T-helper 17 cell (primary cell): ENCODE measurements around the gene CALR3. TPM values are rescaled to one million over a fixed set of nuclear protein-coding genes. Genes with fewer than 3 reads are reported as not detected.
A peak's percentile ranks its signal among the peaks of the same experiment; 100 is the strongest.
"Not testable (repeated sequence)": the region's sequence is repeated elsewhere in the genome, so short reads cannot be mapped to it uniquely, and the experiment has no call there.

ENCODE experiments used
- ATAC-seq: fragments of 150-1000 bp; cut with Tn5 transposase; 2 replicates; pipeline ENCODE4 v1.10.0; 2021; ENCODE audit warnings: mild to moderate bottlenecking, moderate library complexity
- DNase-seq, 3 donors: peaks; one replicate each; pipeline versions ENCODE4 v3.0.0 to v3.0.0-alpha.2; 2020 to 2021
- H3K9me3 ChIP-seq: one replicate; pipeline ENCODE4 v1.7.0; 2013; ENCODE audit warnings: low read length, mild to moderate bottlenecking; ENCODE audit not compliant: control insufficient read depth, poor library complexity, severe bottlenecking
- H3K27ac Mint-ChIP-seq: one replicate; pipeline ENCODE4 v1.8.0; 2022; ENCODE audit warnings: mild to moderate bottlenecking, moderate library complexity, mixed read lengths
- H3K27me3 Mint-ChIP-seq: one replicate; pipeline ENCODE4 v1.8.0; 2022; ENCODE audit warnings: mixed read lengths
- H3K36me3 Mint-ChIP-seq: one replicate; pipeline ENCODE4 v1.8.0; 2022; ENCODE audit warnings: low read depth, mixed read lengths
- H3K4me1 Mint-ChIP-seq: one replicate; pipeline ENCODE4 v1.8.0; 2022; ENCODE audit warnings: mild to moderate bottlenecking, mixed read lengths
- H3K4me3 Mint-ChIP-seq: one replicate; pipeline ENCODE4 v1.8.0; 2022; ENCODE audit warnings: mild to moderate bottlenecking, moderate library complexity, mixed read lengths
- total RNA-seq, 4 donors: library from RNA in 2 of 4; stranded (reverse) in 2 of 4; gene quantifications; one replicate each; pipeline ENCODE4 v1.2.3 and lab custom pipeline; 2022 to 2026

The CALR3 gene
- total RNA-seq, 2 donors from 2014 or later, result not detected

GRCh38 chr19:16497042-16497441, 1.1 kb upstream of the CALR3 start:
- Mint-ChIP-seq H3K27me3 (no peaks in the 10 kb centered on the region), H3K27ac (no peak overlapping the region), H3K4me3 (peak overlapping the region; percentile 99), H3K4me1 (peaks cover 8% of the 10 kb centered on the region), H3K36me3 (peaks cover 3% of the 10 kb centered on the region)
- DNase-seq, result no peak
- H3K9me3 ChIP-seq, result no peaks in the 10 kb centered on the region
- no peak for ATAC-seq

DNA sequence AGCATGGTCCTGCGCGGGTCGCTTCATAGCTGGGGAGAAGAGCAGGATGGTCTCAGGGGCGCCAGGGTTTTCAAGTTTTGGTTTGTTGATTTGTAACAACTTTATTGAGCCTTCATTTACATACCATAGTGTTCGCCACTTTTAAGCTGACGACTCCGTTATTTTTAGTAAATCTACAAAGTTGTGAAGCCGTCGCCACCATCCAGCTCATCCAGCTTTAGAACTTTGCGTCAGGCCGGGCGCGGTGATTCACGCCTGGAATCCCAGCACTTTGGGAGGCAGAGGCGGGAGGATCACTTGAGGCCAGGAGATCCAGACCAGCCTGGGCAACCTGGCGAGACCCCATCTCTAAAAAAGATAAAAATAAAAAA, 631 bp upstream of the CALR3 start:
- Mint-ChIP-seq H3K4me3 (peak overlapping the region; percentile 99), H3K27me3 (no peaks in the 10 kb centered on the region), H3K36me3 (peaks cover 3% of the 10 kb centered on the region), H3K27ac (peak overlapping the region; percentile 79), H3K4me1 (peaks cover 8% of the 10 kb centered on the region)
- DNase-seq, result no peak
- H3K9me3 ChIP-seq, result no peaks in the 10 kb centered on the region
- no peak for ATAC-seq

- not testable (repeated sequence) for H3K27ac Mint-ChIP-seq, H3K4me1 Mint-ChIP-seq, H3K4me3 Mint-ChIP-seq, ATAC-seq, DNase-seq, H3K9me3 ChIP-seq, H3K36me3 Mint-ChIP-seq, H3K27me3 Mint-ChIP-seq
Measured at GRCh38 chr19:16486476-16486875, 9.5 kb downstream of the CALR3 start.

DNA sequence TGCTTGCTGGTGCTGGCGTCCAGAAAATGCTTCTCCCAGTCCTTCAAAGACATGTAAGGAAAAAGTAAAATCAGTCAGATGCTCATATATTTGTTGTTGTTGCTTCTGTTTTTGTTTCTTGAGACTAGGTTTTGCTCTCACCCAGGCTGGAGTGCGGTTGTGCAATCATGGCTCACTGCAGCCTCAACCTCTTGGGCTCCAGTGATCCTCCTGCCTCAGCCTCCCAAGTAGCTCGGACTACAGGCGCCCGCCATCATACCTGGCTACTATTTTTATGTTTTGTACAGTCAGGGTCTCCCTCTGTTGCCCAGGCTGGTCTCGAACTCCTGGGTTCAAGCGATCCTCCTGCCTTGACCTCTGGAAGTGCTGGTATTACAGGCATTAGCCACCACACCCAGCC, 13.2 kb downstream of the CALR3 start:
- no peaks in the 10 kb centered on the region for H3K36me3 Mint-ChIP-seq
- H3K4me1 Mint-ChIP-seq, result no peaks in the 10 kb centered on the region
- no peaks in the 10 kb centered on the region for H3K9me3 ChIP-seq
- no peak overlapping the region for H3K4me3 Mint-ChIP-seq
- DNase-seq, result no peak
- no peaks in the 10 kb centered on the region for H3K27me3 Mint-ChIP-seq
- no peak overlapping the region for H3K27ac Mint-ChIP-seq
- ATAC-seq, result no peak

- no peaks in the 10 kb centered on the region for H3K9me3 ChIP-seq
- Mint-ChIP-seq H3K4me1 (no peaks in the 10 kb centered on the region), H3K27ac (no peak overlapping the region), H3K4me3 (no peak overlapping the region), H3K27me3 (no peaks in the 10 kb centered on the region), H3K36me3 (peaks cover 2% of the 10 kb centered on the region)
- ATAC-seq, result no peak
- no peak for DNase-seq
Measured at GRCh38 chr19:16477311-16477710, 18.7 kb downstream of the CALR3 start.

DNA sequence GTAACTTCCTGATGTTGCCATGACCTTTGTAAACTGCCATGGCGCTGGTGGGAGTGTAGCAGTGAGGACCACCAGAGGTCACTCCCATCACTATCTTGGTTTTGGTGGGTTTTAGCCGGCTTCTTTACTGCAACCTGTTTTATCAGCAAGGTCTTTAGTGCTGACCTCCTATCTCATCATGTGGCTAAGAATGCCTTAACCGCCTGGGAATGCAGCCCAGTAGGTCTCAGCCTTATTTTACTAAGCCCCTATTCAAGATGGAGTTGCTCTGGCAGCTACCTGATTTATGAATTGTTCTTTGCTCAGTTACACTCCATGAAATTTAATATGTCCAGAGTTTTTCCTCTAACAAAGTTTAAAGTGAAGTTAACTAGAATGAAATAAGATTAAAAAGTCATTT, 19.6 kb downstream of the CALR3 start:
- H3K9me3 ChIP-seq, result no peaks in the 10 kb centered on the region
- Mint-ChIP-seq H3K27ac (no peak overlapping the region), H3K4me3 (no peak overlapping the region), H3K27me3 (no peaks in the 10 kb centered on the region), H3K4me1 (no peaks in the 10 kb centered on the region), H3K36me3 (peaks cover 2% of the 10 kb centered on the region)
- no peak for DNase-seq
- ATAC-seq, result no peak

DNA sequence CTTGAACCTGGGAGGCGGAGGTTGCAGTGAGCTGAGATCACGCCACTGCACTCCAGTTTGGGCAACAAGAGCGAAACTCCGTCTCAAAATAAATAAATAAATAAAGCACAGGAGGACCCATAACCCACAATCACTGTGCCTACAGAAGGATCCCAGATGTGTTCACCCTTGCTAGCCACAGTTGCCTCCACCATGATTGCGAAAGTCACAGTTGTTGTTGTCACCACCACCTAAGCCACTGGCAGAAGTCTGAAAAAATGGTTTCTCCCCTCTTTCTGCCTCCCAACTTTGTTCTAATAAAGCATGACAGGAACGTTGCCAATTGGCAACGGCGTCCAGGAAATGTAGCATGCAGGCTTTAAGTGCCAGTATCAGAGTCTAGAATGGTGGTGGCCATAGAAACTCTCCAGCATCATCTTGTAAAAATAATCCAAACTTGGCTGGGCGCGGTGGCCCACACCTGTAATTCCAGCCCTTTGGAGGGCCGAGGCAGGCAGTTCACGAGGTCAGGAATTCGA, 22.0 kb downstream of the CALR3 start:
- H3K9me3 ChIP-seq, result no peaks in the 10 kb centered on the region
- no peak overlapping the region for H3K27ac Mint-ChIP-seq
- H3K27me3 Mint-ChIP-seq, result no peaks in the 10 kb centered on the region
- no peak overlapping the region for H3K4me3 Mint-ChIP-seq
- DNase-seq, result no peak
- peaks cover 2% of the 10 kb centered on the region for H3K36me3 Mint-ChIP-seq
- no peak for ATAC-seq
- peaks cover 15% of the 10 kb centered on the region for H3K4me1 Mint-ChIP-seq

- no peaks in the 10 kb centered on the region for H3K27me3 Mint-ChIP-seq
- ATAC-seq, result no peak
- DNase-seq, result no peak
- peak overlapping the region; percentile 28 for H3K4me3 Mint-ChIP-seq
- peaks cover 2% of the 10 kb centered on the region for H3K36me3 Mint-ChIP-seq
- no peak overlapping the region for H3K27ac Mint-ChIP-seq
- H3K4me1 Mint-ChIP-seq, result peaks cover 22% of the 10 kb centered on the region
- no peaks in the 10 kb centered on the region for H3K9me3 ChIP-seq
Measured at GRCh38 chr19:16472992-16473391, 23.0 kb downstream of the CALR3 start.

GRCh38 chr19:16472559-16472899, 23.4 kb downstream of the CALR3 start:
- not testable (repeated sequence) for H3K27me3 Mint-ChIP-seq, ATAC-seq, H3K36me3 Mint-ChIP-seq, DNase-seq, H3K9me3 ChIP-seq
- peaks cover 26% of the 10 kb centered on the region for H3K4me1 Mint-ChIP-seq
- peak overlapping the region; percentile 19 for H3K27ac Mint-ChIP-seq
- peak overlapping the region; percentile 82 for H3K4me3 Mint-ChIP-seq

GRCh38 chr19:16470911-16471811, 24.8 kb downstream of the CALR3 start:
- Mint-ChIP-seq H3K36me3 (peaks cover 2% of the 10 kb centered on the region), H3K27me3 (no peaks in the 10 kb centered on the region), H3K27ac (peak overlapping the region; percentile 32), H3K4me3 (peak overlapping the region; percentile 89), H3K4me1 (peaks cover 33% of the 10 kb centered on the region)
- H3K9me3 ChIP-seq, result no peaks in the 10 kb centered on the region
- DNase-seq (peak in 2 of 3 donors; percentile 9 to 16), ATAC-seq (peak; percentile 18)

GRCh38 chr19:16470541-16470910, 25.4 kb downstream of the CALR3 start:
- DNase-seq (no peak), ATAC-seq (no peak)
- no peaks in the 10 kb centered on the region for H3K27me3 Mint-ChIP-seq
- peak overlapping the region; percentile 89 for H3K4me3 Mint-ChIP-seq
- H3K9me3 ChIP-seq, result no peaks in the 10 kb centered on the region
- peak overlapping the region; percentile 32 for H3K27ac Mint-ChIP-seq
- peaks cover 2% of the 10 kb centered on the region for H3K36me3 Mint-ChIP-seq
- H3K4me1 Mint-ChIP-seq, result peaks cover 34% of the 10 kb centered on the region

DNA sequence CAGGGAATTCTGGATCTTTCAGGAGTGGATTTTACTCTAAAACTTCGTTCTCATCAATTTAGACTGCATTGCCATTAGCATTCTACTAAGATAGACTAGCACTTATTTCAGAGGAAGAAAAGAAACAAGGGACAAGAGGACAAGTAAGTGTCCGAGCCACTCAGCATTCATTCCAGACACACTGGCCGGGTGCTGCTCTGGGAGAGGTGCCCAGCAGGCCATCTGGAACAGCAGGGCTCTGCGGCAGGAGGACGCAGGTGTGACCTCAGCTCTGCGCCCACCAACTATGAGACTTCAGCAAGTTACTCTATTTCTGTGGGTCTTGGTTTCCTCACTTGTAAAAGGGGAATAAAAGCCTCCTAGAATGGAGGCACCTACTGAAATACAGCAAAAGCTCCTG, 28.4 kb downstream of the CALR3 start:
- H3K36me3 Mint-ChIP-seq, result peaks cover 2% of the 10 kb centered on the region
- H3K27me3 Mint-ChIP-seq, result no peaks in the 10 kb centered on the region
- DNase-seq, result no peak
- H3K4me3 Mint-ChIP-seq, result no peak overlapping the region
- no peaks in the 10 kb centered on the region for H3K9me3 ChIP-seq
- no peak overlapping the region for H3K27ac Mint-ChIP-seq
- H3K4me1 Mint-ChIP-seq, result peaks cover 47% of the 10 kb centered on the region
- ATAC-seq, result no peak

GRCh38 chr19:16466802-16467427, 29.1 kb downstream of the CALR3 start:
- peaks cover 50% of the 10 kb centered on the region for H3K4me1 Mint-ChIP-seq
- not testable (repeated sequence) for ATAC-seq, H3K4me3 Mint-ChIP-seq

More at GRCh38 chr19:16466802-16467427, 29.1 kb downstream of the CALR3 start:
- not testable (repeated sequence) for H3K36me3 Mint-ChIP-seq, H3K27ac Mint-ChIP-seq, H3K9me3 ChIP-seq, DNase-seq, H3K27me3 Mint-ChIP-seq
